HG03432 (cell line): Measurements from ENCODE around the gene FAM167B.

ENCODE experiments used
- ATAC-seq: cut with Tn5 transposase; IDR thresholded peaks from one replicate; pipeline ENCODE4 v1.9.1; 2021; ENCODE audit warnings: mild to moderate bottlenecking, moderate library complexity; ENCODE audit not compliant: unreplicated experiment

The FAM167B gene

DNA sequence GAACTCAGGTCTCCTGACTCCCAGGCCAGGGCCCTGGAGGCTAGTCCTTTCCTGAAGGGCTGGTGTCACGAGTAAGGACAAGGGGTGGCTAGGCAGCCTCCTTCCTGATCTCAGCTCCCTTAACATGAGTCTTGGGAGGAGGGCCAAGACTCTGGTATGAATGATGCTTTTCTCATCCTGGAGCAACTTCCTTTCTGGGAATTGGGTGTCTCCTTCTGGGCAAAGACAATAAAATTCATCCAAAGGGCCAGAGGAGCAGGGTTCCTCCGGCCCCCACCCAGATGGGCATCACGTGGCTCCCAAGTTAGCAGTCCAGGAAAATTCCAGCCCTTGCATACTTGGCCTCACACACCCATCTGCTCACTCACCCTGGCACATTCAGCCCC is at the start of gene FAM167B:
TSS of gene FAM167B (plus strand) at position 335 of the 386 bp plus-strand sequence. CDS start 200 bp downstream, outside the sequence.
- ATAC-seq: no peak

DNA sequence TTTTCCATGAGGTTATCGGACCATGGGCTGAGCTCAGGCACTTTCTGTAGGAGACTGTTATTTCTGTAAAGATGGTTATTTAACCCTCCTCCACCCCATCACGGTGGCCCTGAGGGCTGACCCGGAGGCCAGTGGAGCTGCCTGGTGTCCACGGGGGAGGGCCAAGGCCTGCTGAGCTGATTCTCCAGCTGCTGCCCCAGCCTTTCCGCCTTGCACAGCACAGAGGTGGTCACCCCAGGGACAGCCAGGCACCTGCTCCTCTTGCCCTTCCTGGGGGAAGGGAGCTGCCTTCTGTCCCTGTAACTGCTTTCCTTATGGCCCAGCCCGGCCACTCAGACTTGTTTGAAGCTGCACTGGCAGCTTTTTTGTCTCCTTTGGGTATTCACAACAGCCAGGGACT is 49.2 kb upstream of the FAM167B start:
- ATAC-seq: no peak

DNA sequence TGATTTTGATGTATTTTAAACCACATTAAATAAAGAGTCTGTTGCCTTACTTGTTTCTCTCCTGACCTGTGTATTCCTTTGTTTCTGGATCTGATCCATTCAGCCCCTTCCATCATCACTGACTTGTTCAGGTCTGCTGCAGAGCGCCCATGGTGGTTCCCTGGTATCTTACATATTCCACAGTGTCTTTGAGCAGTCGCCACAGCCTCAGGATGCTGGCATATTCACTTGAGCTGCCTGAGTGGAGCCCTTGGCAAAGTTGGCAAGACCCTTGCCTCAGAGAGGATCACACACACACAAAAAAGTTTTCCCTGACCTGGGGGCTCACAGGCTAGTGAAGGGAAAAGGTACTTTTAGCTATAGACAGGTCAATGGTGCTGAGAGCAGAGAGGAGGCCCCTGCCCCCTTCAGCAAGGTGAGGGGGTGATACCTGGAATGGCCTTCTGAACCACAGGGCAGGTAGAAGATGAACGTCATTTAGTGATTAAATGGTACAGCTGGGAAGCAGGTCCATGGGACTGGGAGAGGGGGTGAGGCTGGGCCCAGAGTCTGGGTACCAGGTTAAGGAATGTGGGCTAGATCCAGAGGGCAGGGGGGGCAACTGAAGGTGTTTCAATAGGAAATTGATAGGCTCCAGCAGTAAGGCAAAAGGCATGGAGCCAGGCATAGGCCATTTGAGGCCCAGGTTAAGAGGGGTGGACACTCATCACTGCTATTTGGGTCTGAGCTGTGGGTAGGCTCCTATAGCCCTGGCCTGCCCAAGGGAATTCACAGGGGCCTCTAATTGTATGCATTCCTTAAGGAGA is 48.6 kb upstream of the FAM167B start:
- ATAC-seq: no peak

DNA sequence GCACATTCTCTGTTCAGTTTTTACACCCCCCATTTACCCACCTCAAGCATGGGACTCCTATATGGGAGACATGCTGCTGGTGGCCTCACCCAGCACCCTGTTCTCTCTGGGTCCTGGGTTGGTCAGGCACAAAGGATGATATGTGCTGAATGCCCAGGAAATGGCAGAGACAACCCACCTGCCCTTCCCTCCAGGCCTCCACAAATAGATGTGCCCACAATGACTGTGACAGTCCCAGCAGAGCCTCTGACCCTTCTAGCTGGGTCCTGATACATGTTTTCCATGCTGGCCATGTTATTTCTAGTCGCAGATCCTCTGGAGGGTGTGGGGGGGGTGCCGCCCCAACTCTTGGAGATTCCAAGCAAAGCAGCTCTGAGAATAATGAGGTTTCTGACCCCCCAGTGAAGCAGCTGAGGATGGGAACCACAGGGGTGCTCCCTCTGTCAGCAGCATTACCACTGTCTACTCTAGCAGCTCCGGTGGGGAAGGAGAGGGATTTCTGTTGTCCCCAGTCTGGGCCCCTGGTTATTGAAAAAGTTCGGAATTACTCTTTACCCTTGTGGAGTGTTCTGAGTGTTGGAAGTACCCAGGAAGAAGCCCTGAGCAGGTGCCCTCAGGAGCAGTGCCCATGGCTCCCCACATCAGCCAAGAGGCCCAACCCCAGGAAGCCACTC is 47.8 kb upstream of the FAM167B start:
- ATAC-seq: no peak

GRCh38 chr1:32199717-32200072 is 47.3 kb upstream of the FAM167B start:
- ATAC-seq: no peak

- ATAC-seq: peak; percentile 37
These were observed 46.6 kb upstream of the FAM167B start, which contains the start of gene CCDC28B for GRCh38 chr1:32200226-32201010. TSS of gene CCDC28B (plus strand) at chr1:32200595. CDS start at chr1:32201936, 1,341 bp downstream.

GRCh38 chr1:32201011-32201855 is 45.8 kb upstream of the FAM167B start:
- ATAC-seq: peak; percentile 34

- ATAC-seq: no peak
These were observed 42.1 kb upstream of the FAM167B start for GRCh38 chr1:32204943-32205361.

- ATAC-seq: peak; percentile 63
These were observed 41.3 kb upstream of the FAM167B start, which contains the start of gene IQCC for GRCh38 chr1:32205401-32206370. TSS of gene IQCC (plus strand) at chr1:32205671. CDS start at chr1:32205682, 11 bp downstream.

DNA sequence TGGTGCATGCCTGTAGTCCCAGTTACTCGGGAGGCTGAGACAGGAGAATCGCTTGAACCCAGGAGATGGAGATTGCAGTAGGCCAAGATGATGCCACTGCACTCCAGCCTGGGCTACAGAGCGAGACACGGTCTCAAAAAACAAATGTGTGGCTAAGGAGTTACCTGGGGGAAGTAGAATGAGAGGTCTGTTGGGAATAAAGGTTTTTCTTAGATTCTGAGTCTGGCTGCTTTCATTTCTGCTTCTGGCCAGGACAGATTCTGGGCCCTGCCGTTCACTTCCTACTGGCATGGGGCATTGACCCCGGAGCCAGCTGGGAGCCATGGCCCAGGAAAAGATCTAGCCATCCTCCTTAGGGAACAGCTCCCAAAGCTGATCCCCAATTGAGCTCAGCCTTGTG is 38.6 kb upstream of the FAM167B start:
- no peak for ATAC-seq

GRCh38 chr1:32208891-32209328 is 38.1 kb upstream of the FAM167B start, which contains the start of gene DCDC2B:
TSS of gene DCDC2B (plus strand) at chr1:32209089. CDS start at chr1:32209094, 5 bp downstream.
- ATAC-seq: no peak

GRCh38 chr1:32215629-32216480 is 31.2 kb upstream of the FAM167B start:
- ATAC-seq: no peak

DNA sequence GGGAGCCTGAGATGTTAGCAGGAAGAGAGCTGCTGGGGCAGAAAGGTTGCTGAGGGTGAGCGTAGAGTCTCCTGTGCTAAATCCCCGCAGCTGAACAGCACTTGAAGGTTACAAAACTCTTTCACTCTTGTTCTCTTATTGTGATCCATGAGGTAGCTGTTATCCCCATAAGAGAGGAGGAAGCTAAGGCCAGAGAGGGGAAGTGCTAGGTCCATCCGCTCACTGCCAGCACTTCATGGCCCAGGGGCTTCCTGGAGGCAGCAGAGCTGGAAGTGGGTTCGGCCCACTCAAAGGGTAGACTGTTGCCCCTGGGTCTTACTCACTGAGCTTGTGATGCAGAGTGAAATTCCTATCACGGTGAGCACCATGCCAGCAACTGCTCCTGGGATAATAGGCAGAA is 30.5 kb upstream of the FAM167B start:
- ATAC-seq: no peak

DNA sequence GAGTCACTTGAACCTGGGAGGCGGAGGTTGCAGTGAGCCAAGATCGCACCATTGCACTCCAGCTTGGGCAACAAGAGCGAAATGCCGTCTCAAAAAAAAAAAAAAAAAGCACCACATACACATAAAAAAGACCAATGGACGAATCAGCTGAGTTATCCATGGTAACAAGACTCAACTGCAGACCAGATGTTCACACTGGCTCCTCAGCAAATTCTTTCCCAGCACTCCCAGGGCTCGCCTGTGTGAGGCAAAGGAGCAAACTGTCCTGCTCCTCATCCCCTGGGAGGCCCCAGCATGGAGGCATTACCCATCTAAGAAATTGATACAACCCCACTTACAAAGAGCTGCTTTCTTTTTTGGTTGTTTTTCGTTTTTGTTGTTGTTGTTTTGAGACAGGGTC is 28.0 kb upstream of the FAM167B start:
- no peak for ATAC-seq

- no peak for ATAC-seq
These were observed 26.1 kb upstream of the FAM167B start for GRCh38 chr1:32220746-32221580.

GRCh38 chr1:32221581-32221979 is 25.4 kb upstream of the FAM167B start:
- no peak for ATAC-seq
